NK-92 treated with Interleukin-12 subunit alpha and Interleukin-12 subunit beta, amount 100 ng/mL, for 24 hours (cell line): ENCODE results near the gene SMAD4.
"Not testable (repeated sequence)": the region's sequence is repeated elsewhere in the genome, so short reads cannot be mapped to it uniquely, and the experiment has no call there.

Experiments used
- DNase-seq: peaks from one replicate; lab custom pipeline; 2025; lab: John Stamatoyannopoulos, UW

The SMAD4 gene

GRCh38 chr18:51029694-51030536, at the start of gene SMAD4:
Gene SMAD4 (plus strand): TSS chr18:51030213. CDS start chr18:51047047, 16,834 bp downstream.
- DNase-seq: peak; percentile 97

GRCh38 chr18:50981381-50981780, 48.6 kb upstream of the SMAD4 start:
- DNase-seq: no peak

GRCh38 chr18:50982086-50982801, 47.8 kb upstream of the SMAD4 start:
- DNase-seq: no peak

GRCh38 chr18:50982802-50983179, 47.2 kb upstream of the SMAD4 start:
- DNase-seq: no peak

GRCh38 chr18:50986360-50987087, 43.5 kb upstream of the SMAD4 start:
- no peak for DNase-seq

- DNase-seq: no peak
Observed at GRCh38 chr18:50987261-50987660, 42.8 kb upstream of the SMAD4 start.

GRCh38 chr18:50989711-50990110, 40.3 kb upstream of the SMAD4 start:
- no peak for DNase-seq

- DNase-seq: no peak
Observed at GRCh38 chr18:50992351-50992762, 37.7 kb upstream of the SMAD4 start.

GRCh38 chr18:50994031-50994430, 36.0 kb upstream of the SMAD4 start:
- DNase-seq: no peak

GRCh38 chr18:51003174-51003573, 26.8 kb upstream of the SMAD4 start:
- not testable (repeated sequence) for DNase-seq

- DNase-seq: no peak
Observed at GRCh38 chr18:51006061-51006818, 23.8 kb upstream of the SMAD4 start.

GRCh38 chr18:51006948-51007789, 22.8 kb upstream of the SMAD4 start:
- DNase-seq: no peak

- no peak for DNase-seq
Observed at GRCh38 chr18:51007790-51008139, 22.2 kb upstream of the SMAD4 start.

- DNase-seq: no peak
Observed at GRCh38 chr18:51009072-51009471, 20.9 kb upstream of the SMAD4 start.

GRCh38 chr18:51010218-51010617, 19.8 kb upstream of the SMAD4 start:
- no peak for DNase-seq

- DNase-seq: no peak
Observed at GRCh38 chr18:51011709-51012108, 18.3 kb upstream of the SMAD4 start.

- no peak for DNase-seq
Observed at GRCh38 chr18:51012441-51012840, 17.6 kb upstream of the SMAD4 start.

- DNase-seq: no peak
Observed at GRCh38 chr18:51013259-51013658, 16.8 kb upstream of the SMAD4 start.

GRCh38 chr18:51017140-51017879, 12.7 kb upstream of the SMAD4 start:
- no peak for DNase-seq

- DNase-seq: no peak
Observed at GRCh38 chr18:51020536-51020935, 9.5 kb upstream of the SMAD4 start.
